ENCODE measurements around the gene ATAT1.

DNA sequence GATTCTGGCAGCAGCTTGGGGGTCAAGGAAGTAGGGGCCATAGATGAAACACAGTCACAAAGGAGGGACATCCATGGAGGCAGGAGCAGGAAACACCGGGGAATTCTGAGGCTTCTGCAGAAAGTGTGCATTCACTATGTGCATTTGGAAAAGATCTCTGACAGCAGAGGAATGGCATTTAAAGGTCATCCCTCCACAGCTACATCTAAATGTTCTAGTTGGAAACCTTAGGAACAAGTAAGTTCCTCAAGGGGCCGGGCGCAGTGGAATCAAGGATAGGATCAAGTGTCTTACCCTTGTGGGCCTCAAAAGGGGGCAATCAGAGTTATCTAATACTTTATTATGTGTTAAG is 29.0 kb downstream of the ATAT1 start:
- no peak for TF ChIP-seq POLR2AphosphoS5 (IDR thresholded peaks at IDR 0.05)
- TF ChIP-seq POLR2A (IDR thresholded peaks at IDR 0.05) = no peak
- no peak for TF ChIP-seq CTCF (IDR thresholded peaks at IDR 0.05)
- no peak for TF ChIP-seq EP300 (IDR thresholded peaks at IDR 0.05)

Measured in stomach (tissue), 4 donors.